Activated CD8-positive, alpha-beta T cell treated with anti-CD3 and anti-CD28 coated beads for 36 hours (primary cell): Measurements from ENCODE around the gene CEACAM6. TPM values are rescaled to one million over a fixed set of nuclear protein-coding genes. Genes with fewer than 3 reads are reported as not detected.

Source experiments
- ATAC-seq: fragments of 200-7000 bp; cut with Tn5 transposase; one replicate; pipeline ENCODE4 v1.10.0; 2021; ENCODE audit warnings: mild to moderate bottlenecking, moderate library complexity
- CTCF ChIA-PET: fragments of 350-600 bp; sonication (Branson Sonifier 250); formaldehyde crosslinking; loops from one replicate; lab custom pipeline; 2021; ENCODE audit warnings: antibody characterized with exemption; lab: Charles Lee
- POLR2A ChIA-PET: fragments of 350-600 bp; sonication (Branson Sonifier 250); formaldehyde crosslinking; loops from one replicate; lab custom pipeline; 2021; ENCODE audit warnings: antibody characterized with exemption; lab: Charles Lee
- DNase-seq: peaks from one replicate; pipeline ENCODE4 v3.0.0-alpha.2; 2020
- H3K27ac Mint-ChIP-seq: one replicate; pipeline ENCODE4 v1.8.0; 2021; ENCODE audit warnings: mild to moderate bottlenecking, mixed read lengths
- H3K27me3 Mint-ChIP-seq: one replicate; pipeline ENCODE4 v1.8.0; 2021; ENCODE audit warnings: mixed read lengths
- H3K36me3 Mint-ChIP-seq: one replicate; pipeline ENCODE4 v1.8.0; 2021; ENCODE audit warnings: low read depth, mixed read lengths
- H3K4me1 Mint-ChIP-seq: one replicate; pipeline ENCODE4 v1.8.0; 2021; ENCODE audit warnings: low read depth, mixed read lengths
- H3K4me3 Mint-ChIP-seq: one replicate; pipeline ENCODE4 v1.8.0; 2021; ENCODE audit warnings: mild to moderate bottlenecking, moderate library complexity, mixed read lengths
- H3K9me3 Mint-ChIP-seq: one replicate; pipeline ENCODE4 v1.8.0; 2021; ENCODE audit warnings: mixed read lengths
- CTCF ChIP-seq: fragments of 200-600 bp; IDR thresholded peaks from one replicate; pipeline ENCODE4 v1.8.0; 2022; ENCODE audit warnings: antibody characterized with exemption, mild to moderate bottlenecking
- intact Hi-C: fragments of 100-400 bp; cut with micrococcal nuclease; formaldehyde crosslinking; loops from one replicate; pipeline ENCODE4 v1.10.0; 2022
- total RNA-seq, 2 experiments: library from RNA; stranded (reverse); gene quantifications; one replicate each; pipeline ENCODE4 v1.2.3, GENCODE V29; 2021

The CEACAM6 gene
- total RNA-seq, 2 experiments from 2014 or later, result not detected

DNA sequence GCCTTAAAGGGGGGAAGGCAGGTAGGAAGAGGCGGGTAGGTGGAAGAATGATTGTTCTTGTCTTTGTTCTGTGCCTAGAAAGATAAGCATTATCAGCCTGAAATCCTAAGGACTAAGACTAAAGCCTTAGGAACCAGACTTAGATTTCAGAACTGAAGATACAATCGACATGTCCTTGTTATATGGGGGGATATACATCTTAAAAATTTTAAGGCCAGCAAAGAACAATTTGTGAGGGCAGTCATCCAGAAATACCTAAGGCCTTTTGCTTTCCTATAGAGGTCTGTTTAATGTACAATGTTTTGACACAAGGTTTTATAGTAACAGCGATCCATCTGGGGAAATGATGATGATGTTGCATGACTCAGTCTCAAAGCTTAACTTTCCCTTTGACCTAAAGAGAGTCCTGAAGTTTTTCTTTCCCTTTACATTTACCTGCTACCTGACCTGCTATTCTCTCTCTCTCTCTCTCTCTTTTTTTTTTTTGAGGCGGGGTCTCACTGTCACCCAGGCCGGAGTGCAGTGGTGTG, 20.2 kb upstream of the CEACAM6 start:
- peaks cover 46% of the 10 kb centered on the region for H3K27me3 Mint-ChIP-seq
- no peak for TF ChIP-seq CTCF
- intact Hi-C loops, result no loop called here
- no peaks in the 10 kb centered on the region for H3K36me3 Mint-ChIP-seq
- POLR2A ChIA-PET, result no interaction called here
- CTCF ChIA-PET, result interaction anchor here (1.2 to 4.3 kb wide), 4 partner anchors 18 to 94 kb away, joined by 4 to 19 read pairs (median 11); no protein-coding TSS in a partner anchor
- ATAC-seq (no peak), DNase-seq (no peak)
- no peaks in the 10 kb centered on the region for H3K9me3 Mint-ChIP-seq
- no peak overlapping the region for H3K27ac Mint-ChIP-seq
- H3K4me1 Mint-ChIP-seq, result peaks cover 11% of the 10 kb centered on the region
- H3K4me3 Mint-ChIP-seq, result no peak overlapping the region

DNA sequence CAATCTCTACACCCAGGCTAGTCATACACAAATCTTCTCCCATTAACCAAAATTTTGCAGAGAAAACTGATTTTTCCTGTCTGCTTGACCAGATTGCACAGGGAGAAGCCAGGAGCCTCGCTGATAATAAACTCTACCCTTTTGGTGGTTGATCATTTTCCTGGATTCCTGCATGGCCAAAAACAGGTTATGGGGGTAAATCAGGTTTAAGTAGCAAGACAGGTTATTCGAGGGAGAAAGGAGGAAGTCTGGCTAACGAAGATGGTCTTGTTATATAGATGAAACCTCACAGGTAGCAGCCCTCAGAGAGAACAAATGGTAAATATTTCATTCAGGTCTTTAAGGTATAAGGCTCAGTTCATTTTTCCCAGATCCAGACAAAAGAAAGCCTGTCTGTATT, 16.0 kb upstream of the CEACAM6 start:
- ATAC-seq (no peak), DNase-seq (no peak)
- Mint-ChIP-seq H3K27ac (no peak overlapping the region), H3K27me3 (peaks cover 29% of the 10 kb centered on the region), H3K36me3 (no peaks in the 10 kb centered on the region), H3K4me1 (peaks cover 27% of the 10 kb centered on the region), H3K4me3 (no peak overlapping the region), H3K9me3 (no peaks in the 10 kb centered on the region)
- intact Hi-C loops, result no loop called here
- ChIA-PET CTCF (interaction anchor here (0.9 to 5.0 kb wide), 6 partner anchors 13 to 97 kb away, joined by 4 to 46 read pairs (median 6); no protein-coding TSS in a partner anchor), POLR2A (no interaction called here)
- no peak for TF ChIP-seq CTCF

GRCh38 chr19:41740415-41741243, 14.7 kb upstream of the CEACAM6 start:
- intact Hi-C loops, result loop anchor here (10.0 kb wide), 1 partner anchor 96 kb away; no protein-coding TSS in a partner anchor
- ChIA-PET CTCF (interaction anchor here (0.6 to 5.0 kb wide), 11 partner anchors 12 to 143 kb away, joined by 3 to 46 read pairs (median 5); no protein-coding TSS in a partner anchor), POLR2A (interaction anchor here (0.6 kb wide), 1 partner anchor 61 kb away, joined by 3 read pairs; no protein-coding TSS in a partner anchor)
- H3K36me3 Mint-ChIP-seq, result no peaks in the 10 kb centered on the region
- H3K9me3 Mint-ChIP-seq, result no peaks in the 10 kb centered on the region
- H3K27me3 Mint-ChIP-seq, result peaks cover 38% of the 10 kb centered on the region
- peak overlapping the region; percentile 65 for H3K27ac Mint-ChIP-seq
- peak; percentile 50 for DNase-seq
- peak; percentile 83 for ATAC-seq
- no peak for TF ChIP-seq CTCF
- H3K4me3 Mint-ChIP-seq, result no peak overlapping the region
- H3K4me1 Mint-ChIP-seq, result peaks cover 24% of the 10 kb centered on the region

DNA sequence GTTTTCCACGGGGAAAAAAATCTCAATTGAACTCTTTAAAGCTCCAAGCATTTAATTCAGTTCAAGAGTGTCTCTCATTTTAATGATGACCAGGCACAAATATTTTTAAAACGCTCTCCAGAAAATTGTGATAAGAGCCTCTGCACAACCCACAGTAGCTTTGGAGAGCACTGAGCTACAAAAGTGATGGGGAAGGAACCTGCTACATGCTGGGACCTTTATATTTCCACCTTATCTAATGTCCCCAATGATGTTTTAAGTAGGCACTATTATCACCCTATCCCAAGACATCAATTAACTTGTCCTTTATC, 14.1 kb upstream of the CEACAM6 start:
- ATAC-seq (no peak), DNase-seq (no peak)
- Mint-ChIP-seq H3K27ac (no peak overlapping the region), H3K9me3 (no peaks in the 10 kb centered on the region), H3K27me3 (peaks cover 39% of the 10 kb centered on the region), H3K4me3 (no peak overlapping the region), H3K36me3 (no peaks in the 10 kb centered on the region), H3K4me1 (peaks cover 26% of the 10 kb centered on the region)
- intact Hi-C loops, result loop anchor here (10.0 kb wide), 1 partner anchor 96 kb away; no protein-coding TSS in a partner anchor
- ChIA-PET POLR2A (interaction anchor here (0.6 kb wide), 1 partner anchor 62 kb away, joined by 3 read pairs; no protein-coding TSS in a partner anchor), CTCF (interaction anchor here (1.3 to 5.0 kb wide), 4 partner anchors 12 to 144 kb away, joined by 3 to 46 read pairs (median 10); no protein-coding TSS in a partner anchor)
- no peak for TF ChIP-seq CTCF
